ENCODE results near the gene B3GAT2.

DNA sequence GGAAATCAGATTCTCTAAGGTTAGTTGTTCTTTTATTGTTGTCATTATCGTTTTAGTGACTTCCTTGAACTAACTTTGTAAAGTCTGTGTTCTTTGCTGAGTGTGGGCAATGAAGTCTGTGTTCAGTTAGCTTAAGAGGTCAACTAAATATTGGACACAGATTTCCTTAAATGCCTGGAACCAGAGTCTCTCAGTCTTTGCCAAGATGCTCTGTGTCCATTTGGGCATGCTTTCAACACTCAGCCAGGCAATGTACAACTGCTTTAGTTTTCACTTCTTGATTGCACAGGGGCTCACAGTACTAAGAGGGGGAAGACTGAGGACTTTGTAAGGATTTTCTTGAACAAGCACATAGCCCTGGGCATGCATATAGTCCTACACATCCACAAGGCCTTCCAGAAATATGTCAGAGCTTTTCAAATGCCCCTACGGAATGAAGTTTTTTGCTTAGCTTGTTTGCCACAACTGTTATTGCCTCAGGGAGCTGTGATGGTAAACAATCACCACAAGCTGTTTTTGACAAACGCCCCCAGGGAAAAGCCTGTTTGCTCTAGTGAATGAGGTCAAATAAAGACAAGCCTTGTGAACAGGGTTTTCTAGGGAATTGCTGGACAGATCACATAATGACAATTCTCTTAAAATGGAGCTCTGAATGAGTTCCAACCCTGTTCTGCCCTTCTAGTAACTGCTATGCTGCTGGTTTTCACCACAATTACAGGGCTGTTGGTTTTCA is 82.5 kb downstream of the B3GAT2 start:
- TF ChIP-seq, protein P1, sequence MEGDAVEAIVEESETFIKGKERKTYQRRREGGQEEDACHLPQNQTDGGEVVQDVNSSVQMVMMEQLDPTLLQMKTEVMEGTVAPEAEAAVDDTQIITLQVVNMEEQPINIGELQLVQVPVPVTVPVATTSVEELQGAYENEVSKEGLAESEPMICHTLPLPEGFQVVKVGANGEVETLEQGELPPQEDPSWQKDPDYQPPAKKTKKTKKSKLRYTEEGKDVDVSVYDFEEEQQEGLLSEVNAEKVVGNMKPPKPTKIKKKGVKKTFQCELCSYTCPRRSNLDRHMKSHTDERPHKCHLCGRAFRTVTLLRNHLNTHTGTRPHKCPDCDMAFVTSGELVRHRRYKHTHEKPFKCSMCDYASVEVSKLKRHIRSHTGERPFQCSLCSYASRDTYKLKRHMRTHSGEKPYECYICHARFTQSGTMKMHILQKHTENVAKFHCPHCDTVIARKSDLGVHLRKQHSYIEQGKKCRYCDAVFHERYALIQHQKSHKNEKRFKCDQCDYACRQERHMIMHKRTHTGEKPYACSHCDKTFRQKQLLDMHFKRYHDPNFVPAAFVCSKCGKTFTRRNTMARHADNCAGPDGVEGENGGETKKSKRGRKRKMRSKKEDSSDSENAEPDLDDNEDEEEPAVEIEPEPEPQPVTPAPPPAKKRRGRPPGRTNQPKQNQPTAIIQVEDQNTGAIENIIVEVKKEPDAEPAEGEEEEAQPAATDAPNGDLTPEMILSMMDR (conservative IDR thresholded peaks at IDR 0.05; ENCODE audit: low read length) = no peak
- no peak for TF ChIP-seq EZH2phosphoT487 (IDR thresholded peaks at IDR 0.05; ENCODE audit: borderline replicate concordance, low read depth, low read length)
